GM12878 (cell line): ENCODE measurements around the gene TARBP2. TPM values are rescaled to one million over a fixed set of nuclear protein-coding genes. Genes with fewer than 3 reads are reported as not detected.
A peak's percentile ranks its signal among the peaks of the same experiment; 100 is the strongest.

Source experiments
- BCL3 ChIP-seq: IDR thresholded peaks from 2 replicates; pipeline ENCODE4 v1.6.1; 2011; ENCODE audit warnings: borderline replicate concordance, low read depth, mild to moderate bottlenecking, moderate library complexity, low read length; ENCODE audit not compliant: insufficient read depth, poor library complexity, severe bottlenecking
- BRCA1 ChIP-seq: IDR thresholded peaks from 2 replicates; pipeline ENCODE4 v1.6.1; 2011; ENCODE audit warnings: low read depth, low read length, improper control_type of control experiment
- CBX5 ChIP-seq: sonication (generic); IDR thresholded peaks from 2 replicates; pipeline ENCODE4 v1.6.1; 2016; ENCODE audit warnings: low read depth, moderate library complexity, mild to moderate bottlenecking, inconsistent platforms
- CREB1 ChIP-seq: IDR thresholded peaks from 2 replicates; pipeline ENCODE4 v1.6.1; 2012; ENCODE audit warnings: low read depth, mild to moderate bottlenecking, inconsistent platforms
- FOS ChIP-seq: IDR thresholded peaks from 3 replicates; pipeline ENCODE4 v1.6.1; 2011; ENCODE audit warnings: borderline replicate concordance; ENCODE audit not compliant: insufficient read length; ENCODE audit errors: extremely low read depth
- FOXK2 ChIP-seq: fragments of 450-650 bp; IDR thresholded peaks from 2 replicates; pipeline ENCODE4 v1.6.1; 2017; ENCODE audit warnings: mild to moderate bottlenecking, moderate library complexity
- HCFC1 ChIP-seq: fragments of 150-350 bp; IDR thresholded peaks from 2 replicates; pipeline ENCODE4 v1.6.1; 2014; ENCODE audit warnings: low read length
- HSF1 ChIP-seq: fragments of 150-350 bp; IDR thresholded peaks from 2 replicates; pipeline ENCODE4 v1.6.1; 2014; ENCODE audit warnings: mild to moderate bottlenecking, low read depth, low read length
- IKZF1 ChIP-seq: fragments of 450-650 bp; conservative IDR thresholded peaks from 2 replicates; pipeline ENCODE4 v1.6.1; 2017; ENCODE audit warnings: antibody characterized with exemption, mild to moderate bottlenecking
- KDM1A ChIP-seq: fragments of 200-600 bp; sonication (generic); IDR thresholded peaks from 2 replicates; pipeline ENCODE4 v1.6.1; 2016; ENCODE audit warnings: borderline replicate concordance
- LARP7 ChIP-seq: fragments of 450-650 bp; IDR thresholded peaks from 2 replicates; pipeline ENCODE4 v1.6.1; 2017; ENCODE audit warnings: mild to moderate bottlenecking
- NFIC ChIP-seq: IDR thresholded peaks from 2 replicates; pipeline ENCODE4 v1.6.1; 2012; ENCODE audit warnings: low read depth, mild to moderate bottlenecking, inconsistent platforms, low read length, moderate library complexity
- PRDM15 ChIP-seq: fragments of 450-650 bp; formaldehyde crosslinking; IDR thresholded peaks from 2 replicates; pipeline ENCODE4 v1.4.0; 2020; ENCODE audit warnings: mild to moderate bottlenecking, moderate library complexity
- RBBP5 ChIP-seq: fragments of 200-600 bp; sonication (generic); conservative IDR thresholded peaks from 2 replicates; pipeline ENCODE4 v1.6.1; 2016
- RFX5 ChIP-seq: IDR thresholded peaks from 2 replicates; pipeline ENCODE4 v1.6.1; 2011; ENCODE audit warnings: low read depth, low read length, improper control_type of control experiment
- SMAD5 ChIP-seq: IDR thresholded peaks from 2 replicates; pipeline ENCODE4 v1.6.1; 2016; ENCODE audit warnings: antibody characterized with exemption, low read depth
- SP1 ChIP-seq: IDR thresholded peaks from one replicate; pipeline ENCODE4 v1.6.1; 2011; ENCODE audit warnings: low read depth, low read length
- SREBF1 ChIP-seq: IDR thresholded peaks from 2 replicates; pipeline ENCODE4 v1.6.1; 2012; ENCODE audit warnings: mild to moderate bottlenecking, low read length
- SUPT20H ChIP-seq: IDR thresholded peaks from 2 replicates; pipeline ENCODE4 v1.6.1; 2011; ENCODE audit warnings: low read depth, mild to moderate bottlenecking, low read length, moderate library complexity, borderline replicate concordance; ENCODE audit not compliant: control insufficient read depth
- TBL1XR1 ChIP-seq: IDR thresholded peaks from 2 replicates; pipeline ENCODE4 v1.6.1; 2012; ENCODE audit warnings: low read depth, low read length, improper control_type of control experiment
- YBX1 ChIP-seq: fragments of 450-650 bp; IDR thresholded peaks from 2 replicates; pipeline ENCODE4 v1.6.1; 2016; ENCODE audit warnings: antibody characterized with exemption
- ZBTB33 ChIP-seq: fragments of 450-650 bp; IDR thresholded peaks from 2 replicates; pipeline ENCODE4 v1.6.1; 2017; ENCODE audit warnings: mild to moderate bottlenecking
- polyA plus RNA-seq, 11 experiments: library from polyadenylated mRNA; depleted of rRNA in 4 of 11; unstranded in 6 of 11; stranded (reverse) in 5 of 11; fragments of >200 nt; fragmentation: Nextera tagmentation in 4 of 11; fragmentation: Illumina TruSeq in 1 of 11; extraction: Ambion mirVana in 4 of 11; extraction: Trizol in 1 of 11; gene quantifications; 1 replicate in 1 of 11; 2 replicates in 10 of 11; pipeline versions ENCODE4 v1.2.1 to v1.2.3, GENCODE V29; 2011 to 2016; ENCODE audit warnings: inconsistent platforms in 2 of 11, missing spikeins in 2 of 11, low read depth in 1 of 11
- total RNA-seq, 4 experiments: library from RNA; depleted of rRNA in 3 of 4; stranded (reverse); fragments of >200 nt in 3 of 4; fragmentation: Illumina TruSeq in 1 of 4; extraction: Trizol in 1 of 4; gene quantifications; 2 replicates each; pipeline versions ENCODE4 v1.2.1 to v1.2.3, GENCODE V29; 2013 to 2021

The TARBP2 gene
- total and polyA plus RNA-seq, 10 of the 15 experiments (the other 5 are each of a cell fraction or from before 2014, with no cell fraction given): 5.5 to 60.1 (median 36.8) TPM

GRCh38 chr12:53452159-53453077 lies 48.7 kb upstream of the TARBP2 start (continued):
- TF ChIP-seq ZBTB33 (no peak), BRCA1 (no peak), PRDM15 (CRISPR knock-in tag) (no peak), YBX1 (no peak), KDM1A (no peak), RBBP5 (peak; percentile 83; the same call in 1 of the 2 replicates), FOS (no peak), CBX5 (no peak), BCL3 (no peak), SMAD5 (no peak), TBL1XR1 (peak; percentile 58; the same call in 1 of the 2 replicates), SREBF1 (no peak), NFIC (no peak), CREB1 (peak; percentile 42; the same call in 1 of the 2 replicates), RFX5 (no peak), IKZF1 (no peak; the same call in 1 of the 2 replicates), SUPT20H (no peak), HSF1 (no peak), FOXK2 (no peak), HCFC1 (peak; percentile 62), LARP7 (peak; percentile 82), SP1 (no peak)
